ENCODE results near the gene SH3RF1.

The SH3RF1 gene

DNA sequence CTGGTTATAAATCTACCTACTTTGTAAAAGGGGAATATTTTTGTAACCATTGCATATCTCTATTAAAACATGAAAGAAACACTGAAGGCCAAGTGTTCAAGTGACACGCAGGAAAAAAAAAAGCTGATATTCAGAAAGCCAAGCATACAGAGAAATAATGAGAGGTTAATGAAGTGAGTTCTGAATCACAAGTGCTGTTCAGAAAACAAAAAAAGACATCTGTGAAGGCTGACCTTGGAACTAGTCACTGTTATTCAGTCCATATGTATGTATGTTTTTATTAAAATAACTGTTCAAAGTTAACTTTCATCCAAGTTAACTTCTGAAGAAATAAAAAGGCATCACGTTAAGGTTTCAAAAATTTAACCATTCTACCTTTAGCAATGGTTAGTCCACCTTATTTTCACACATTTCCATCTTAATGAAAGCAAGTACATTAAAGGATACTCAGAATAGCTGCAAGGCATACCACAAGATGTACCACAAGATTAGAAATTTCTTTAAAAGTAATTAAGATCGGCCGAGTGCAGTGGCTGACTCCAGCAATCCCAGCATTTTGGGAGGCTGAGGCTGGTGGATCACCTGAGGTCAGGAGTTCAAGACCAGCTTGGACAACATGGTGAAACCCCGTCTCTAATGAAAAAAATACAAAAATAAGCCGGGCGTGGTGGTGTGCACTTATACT, 31.4 kb downstream of the SH3RF1 start:
- TF ChIP-seq, protein P1, sequence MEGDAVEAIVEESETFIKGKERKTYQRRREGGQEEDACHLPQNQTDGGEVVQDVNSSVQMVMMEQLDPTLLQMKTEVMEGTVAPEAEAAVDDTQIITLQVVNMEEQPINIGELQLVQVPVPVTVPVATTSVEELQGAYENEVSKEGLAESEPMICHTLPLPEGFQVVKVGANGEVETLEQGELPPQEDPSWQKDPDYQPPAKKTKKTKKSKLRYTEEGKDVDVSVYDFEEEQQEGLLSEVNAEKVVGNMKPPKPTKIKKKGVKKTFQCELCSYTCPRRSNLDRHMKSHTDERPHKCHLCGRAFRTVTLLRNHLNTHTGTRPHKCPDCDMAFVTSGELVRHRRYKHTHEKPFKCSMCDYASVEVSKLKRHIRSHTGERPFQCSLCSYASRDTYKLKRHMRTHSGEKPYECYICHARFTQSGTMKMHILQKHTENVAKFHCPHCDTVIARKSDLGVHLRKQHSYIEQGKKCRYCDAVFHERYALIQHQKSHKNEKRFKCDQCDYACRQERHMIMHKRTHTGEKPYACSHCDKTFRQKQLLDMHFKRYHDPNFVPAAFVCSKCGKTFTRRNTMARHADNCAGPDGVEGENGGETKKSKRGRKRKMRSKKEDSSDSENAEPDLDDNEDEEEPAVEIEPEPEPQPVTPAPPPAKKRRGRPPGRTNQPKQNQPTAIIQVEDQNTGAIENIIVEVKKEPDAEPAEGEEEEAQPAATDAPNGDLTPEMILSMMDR (IDR thresholded peaks at IDR 0.05; ENCODE audit: low read depth, low read length, missing control alignments), result no peak
- in situ Hi-C loops (cut with HindIII; ENCODE audit: low sequenced_read_pairs), result no loop called here
- DNase-seq (ENCODE audit: low read depth), result no peak
- H3K4me3 ChIP-seq (ENCODE audit: low read depth, low read length), result no peak overlapping the region

DNA sequence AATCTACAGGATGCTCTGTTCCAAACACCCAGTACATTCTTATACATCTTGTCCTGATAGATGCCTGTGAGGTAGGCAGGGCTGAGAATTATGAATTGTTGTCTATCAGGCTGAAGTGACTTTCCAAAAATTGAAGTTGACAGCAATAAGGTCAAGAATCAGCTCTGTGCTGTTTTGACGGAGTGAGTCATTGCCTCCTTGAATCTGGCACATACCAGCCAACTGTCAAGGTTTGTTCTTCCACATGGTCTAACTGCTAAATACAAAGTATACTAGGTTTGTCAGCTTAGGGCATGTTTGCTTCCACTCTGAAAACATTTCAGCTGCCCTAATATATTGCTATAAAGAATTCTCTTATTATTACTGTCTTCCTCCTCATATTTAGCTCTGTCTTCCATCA, 32.3 kb downstream of the SH3RF1 start:
- DNase-seq (ENCODE audit: low read depth), result no peak
- no peak overlapping the region for H3K4me3 ChIP-seq (ENCODE audit: low read depth, low read length)
- in situ Hi-C loops (cut with HindIII; ENCODE audit: low sequenced_read_pairs), result no loop called here
- TF ChIP-seq, protein P1 (IDR thresholded peaks at IDR 0.05; ENCODE audit: low read depth, low read length, missing control alignments), result no peak

DNA sequence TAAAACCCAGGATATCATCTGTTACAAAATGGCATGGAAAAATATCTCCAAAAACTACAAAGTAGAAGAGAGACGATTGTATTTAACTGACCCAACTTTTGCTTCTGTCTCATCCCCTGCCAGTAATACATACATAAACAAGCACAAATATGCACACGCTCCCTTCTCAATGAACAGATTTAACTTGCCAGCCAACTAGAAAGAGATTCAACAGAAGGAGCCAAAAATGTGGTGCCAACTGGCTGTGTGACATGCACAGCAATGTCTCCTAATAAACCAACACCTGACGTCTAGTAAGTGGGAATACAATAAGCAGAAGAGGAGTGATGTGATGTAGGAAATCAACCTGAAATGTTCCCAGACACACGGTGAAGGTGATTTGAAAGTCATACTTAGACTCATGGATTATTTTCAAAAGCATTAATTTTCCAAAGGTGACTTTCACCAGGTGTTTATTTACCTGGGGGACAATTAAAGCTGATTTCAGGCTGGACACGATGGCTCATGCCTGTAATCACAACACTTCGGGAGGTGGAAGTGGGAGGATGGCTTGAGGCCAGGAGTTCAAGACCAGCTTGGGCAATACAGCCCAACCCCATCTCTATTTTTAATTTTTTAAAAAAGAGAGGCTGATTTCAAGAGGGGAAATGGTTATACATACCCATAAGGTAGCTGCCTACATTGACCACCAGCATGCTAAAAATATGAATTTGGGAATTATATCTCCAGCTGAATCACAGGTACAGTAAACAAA, 33.7 kb downstream of the SH3RF1 start:
- H3K4me3 ChIP-seq (ENCODE audit: low read depth, low read length), result no peak overlapping the region
- in situ Hi-C loops (cut with HindIII; ENCODE audit: low sequenced_read_pairs), result no loop called here
- TF ChIP-seq, protein P1 (IDR thresholded peaks at IDR 0.05; ENCODE audit: low read depth, low read length, missing control alignments), result no peak
- DNase-seq (ENCODE audit: low read depth), result no peak

DNA sequence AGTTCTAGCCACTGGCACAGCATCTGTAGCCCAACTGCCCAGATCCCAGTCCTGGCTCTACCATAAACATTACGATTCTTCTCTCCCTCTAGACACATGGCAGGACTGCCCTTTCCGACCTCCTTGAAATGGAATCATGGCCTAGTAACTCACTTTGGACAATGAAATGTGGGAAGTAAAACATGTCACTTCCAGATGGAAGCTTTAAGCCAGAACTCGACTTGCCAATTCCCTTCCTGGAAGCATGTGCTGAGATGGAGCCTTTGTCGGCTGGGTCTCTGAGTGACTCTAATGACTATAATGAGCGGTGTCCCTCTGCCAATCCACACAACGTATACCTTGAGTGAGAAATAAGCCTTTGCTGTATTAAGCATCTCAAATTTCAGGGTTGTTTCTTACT, 34.7 kb downstream of the SH3RF1 start:
- no peak for DNase-seq (ENCODE audit: low read depth)
- TF ChIP-seq, protein P1 (IDR thresholded peaks at IDR 0.05; ENCODE audit: low read depth, low read length, missing control alignments), result no peak
- H3K4me3 ChIP-seq (ENCODE audit: low read depth, low read length), result no peak overlapping the region
- in situ Hi-C loops (cut with HindIII; ENCODE audit: low sequenced_read_pairs), result no loop called here

DNA sequence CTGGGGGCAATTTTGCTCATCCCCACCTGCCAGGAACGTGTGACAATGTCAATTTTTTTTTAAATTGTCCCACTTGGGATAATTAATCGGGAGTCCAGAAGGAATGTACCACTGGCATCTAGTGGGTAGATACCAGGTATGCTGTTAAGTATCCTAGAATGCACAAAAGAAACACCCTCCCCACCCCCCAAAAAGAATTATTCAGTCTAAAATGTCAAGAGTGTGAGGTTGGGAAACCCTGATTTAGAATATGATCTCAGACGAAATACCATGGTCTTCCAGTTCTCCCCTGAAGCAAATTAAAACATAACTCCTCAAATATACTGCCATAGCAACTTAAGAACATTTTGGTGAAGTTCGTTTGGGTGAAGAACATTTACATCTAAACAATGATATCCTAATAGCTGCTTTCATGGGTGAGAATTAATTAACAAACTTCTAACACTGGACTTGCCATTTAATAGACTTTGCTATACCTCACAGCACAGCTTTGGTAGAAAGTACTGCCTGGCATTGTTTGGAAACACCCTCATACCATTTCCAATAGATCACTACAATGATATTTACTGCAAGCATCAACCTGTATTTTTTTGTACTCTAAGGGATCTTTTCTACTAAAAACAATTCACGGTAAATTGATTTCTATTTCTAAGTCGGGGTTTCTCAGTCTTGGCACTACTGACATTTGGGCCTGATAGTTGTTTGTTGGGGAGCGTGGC, 36.5 kb downstream of the SH3RF1 start:
- in situ Hi-C loops (cut with HindIII; ENCODE audit: low sequenced_read_pairs), result no loop called here
- H3K4me3 ChIP-seq (ENCODE audit: low read depth, low read length), result no peak overlapping the region
- no peak for DNase-seq (ENCODE audit: low read depth)
- TF ChIP-seq, protein P1 (IDR thresholded peaks at IDR 0.05; ENCODE audit: low read depth, low read length, missing control alignments), result no peak

DNA sequence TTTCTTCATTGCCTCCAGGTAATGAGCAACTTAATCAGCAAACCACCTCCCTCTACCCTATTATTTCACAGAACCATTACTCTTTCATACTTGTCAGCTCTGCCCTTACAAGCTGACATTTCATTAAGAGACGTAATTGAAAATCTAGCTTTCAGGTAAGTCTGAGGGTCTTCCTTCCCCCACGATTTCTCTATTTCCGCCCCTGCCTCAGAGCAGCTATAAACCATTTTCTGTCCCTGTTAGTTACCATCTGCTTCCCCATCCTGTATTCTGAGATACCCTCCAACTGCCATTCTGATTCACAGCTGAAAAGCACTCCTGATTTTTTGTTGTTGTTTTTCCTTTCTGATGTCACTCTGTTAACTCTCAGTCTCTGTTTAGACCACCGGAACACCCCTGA, 37.1 kb downstream of the SH3RF1 start:
- TF ChIP-seq, protein P1 (IDR thresholded peaks at IDR 0.05; ENCODE audit: low read depth, low read length, missing control alignments), result no peak
- H3K4me3 ChIP-seq (ENCODE audit: low read depth, low read length), result no peak overlapping the region
- in situ Hi-C loops (cut with HindIII; ENCODE audit: low sequenced_read_pairs), result no loop called here
- DNase-seq (ENCODE audit: low read depth), result no peak
